ENCODE data around the gene TNRC18.
"Not testable (repeated sequence)": the region's sequence is repeated elsewhere in the genome, so short reads cannot be mapped to it uniquely, and the experiment has no call there.

TNRC18 gene

DNA sequence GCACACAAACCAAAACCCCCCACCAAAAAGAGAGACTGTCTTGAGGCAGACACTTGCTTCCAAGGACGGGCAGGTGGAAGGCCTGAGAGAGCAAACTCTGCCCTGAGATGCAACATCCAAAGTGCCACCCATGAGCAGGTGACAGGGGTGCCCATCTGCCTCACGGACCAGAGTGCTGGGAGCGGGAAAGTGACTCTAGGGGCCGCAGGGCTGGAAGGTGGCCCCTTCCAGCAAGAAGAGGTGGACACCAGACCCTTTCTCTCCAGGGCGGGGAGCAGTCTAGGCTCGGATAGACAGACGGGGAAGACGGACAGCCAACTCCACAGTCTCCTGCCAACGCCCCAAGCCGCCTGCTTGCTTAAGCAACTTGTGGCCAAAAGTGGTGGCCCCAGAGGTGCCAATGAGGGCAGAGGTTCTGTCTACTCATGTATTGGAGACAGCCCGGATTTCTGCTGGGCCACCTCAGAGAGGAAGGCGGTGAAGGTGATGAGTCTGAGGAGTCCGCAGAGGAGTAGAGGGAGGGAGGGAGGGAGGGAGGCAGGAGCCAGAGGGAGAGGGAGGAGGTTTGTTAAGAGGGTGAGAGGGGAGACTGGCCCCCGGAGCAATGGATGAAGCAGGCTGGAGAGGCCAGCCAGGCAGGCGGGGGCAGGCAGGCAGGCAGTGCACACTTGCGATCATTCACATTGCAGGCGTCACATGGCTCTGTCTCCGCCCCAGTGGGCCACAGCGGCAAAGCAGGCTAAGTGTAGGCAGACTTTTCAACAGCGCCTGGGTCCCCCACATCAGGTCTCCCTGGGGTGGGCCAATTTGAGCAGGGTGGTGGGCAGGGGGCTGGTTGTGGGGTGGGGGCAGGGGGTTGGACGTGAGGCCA, 75.3 kb downstream of the TNRC18 start:
- no peak for DNase-seq

DNA sequence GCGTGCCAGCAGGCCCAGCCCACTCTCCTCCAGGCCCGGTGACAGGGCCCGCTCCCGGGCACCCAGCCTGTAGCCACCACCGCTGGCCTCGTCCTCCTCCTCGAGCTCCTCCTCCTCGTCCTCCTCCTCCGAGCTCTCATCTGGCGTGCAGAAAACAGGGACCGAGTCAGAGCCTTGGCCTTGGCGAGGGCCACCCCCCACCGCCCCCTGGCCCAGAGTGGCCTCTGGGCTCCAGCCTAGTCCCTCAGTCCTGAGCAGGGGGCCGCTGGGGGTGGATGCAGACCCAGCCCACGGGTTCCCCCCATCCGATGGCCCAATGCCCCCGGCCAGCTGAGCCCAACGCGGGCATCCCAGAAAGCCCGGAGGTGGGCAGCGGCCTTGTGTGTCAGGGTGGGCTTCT, 78.0 kb downstream of the TNRC18 start:
- no peak for DNase-seq

DNA sequence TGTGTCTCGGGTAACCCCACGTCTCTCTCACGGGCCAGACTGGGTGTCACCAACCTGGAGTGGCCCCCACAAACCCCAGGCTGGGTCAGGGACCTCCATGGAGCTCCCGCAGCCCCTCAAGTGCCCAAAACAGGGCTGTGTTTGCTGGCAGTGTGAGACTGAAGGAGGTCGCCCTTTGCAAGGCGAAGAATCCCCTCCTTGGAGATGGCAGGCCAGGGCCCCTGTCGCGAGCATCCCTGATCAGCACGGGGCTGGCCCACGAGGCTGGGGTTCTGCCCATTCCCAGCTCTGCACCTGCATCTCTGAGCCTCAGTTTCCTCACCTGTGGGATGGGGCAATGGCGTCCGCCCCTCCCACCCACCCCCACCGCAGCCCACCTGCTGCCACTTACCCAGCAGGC, 78.5 kb downstream of the TNRC18 start:
- DNase-seq = no peak

DNA sequence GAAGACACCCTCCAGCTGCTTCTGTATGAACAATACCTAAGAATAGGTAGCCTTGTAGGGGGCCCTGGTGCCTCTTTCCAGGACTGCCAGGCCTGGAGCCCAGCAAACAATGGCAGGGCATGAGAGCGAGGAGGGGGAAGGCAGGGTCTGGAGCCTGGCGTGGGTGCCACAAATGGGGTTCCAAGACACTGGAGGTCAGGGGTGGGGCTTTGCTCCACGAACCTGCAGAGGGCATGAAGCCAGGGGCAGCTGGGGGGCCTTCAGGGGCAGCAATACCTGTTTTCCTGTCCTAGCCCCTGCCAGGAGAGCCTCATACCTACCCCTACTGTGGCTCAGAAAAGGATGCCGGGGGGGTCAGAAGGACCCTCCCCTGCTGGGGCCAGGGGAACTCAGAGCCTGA, 79.3 kb downstream of the TNRC18 start:
- DNase-seq = no peak

DNA sequence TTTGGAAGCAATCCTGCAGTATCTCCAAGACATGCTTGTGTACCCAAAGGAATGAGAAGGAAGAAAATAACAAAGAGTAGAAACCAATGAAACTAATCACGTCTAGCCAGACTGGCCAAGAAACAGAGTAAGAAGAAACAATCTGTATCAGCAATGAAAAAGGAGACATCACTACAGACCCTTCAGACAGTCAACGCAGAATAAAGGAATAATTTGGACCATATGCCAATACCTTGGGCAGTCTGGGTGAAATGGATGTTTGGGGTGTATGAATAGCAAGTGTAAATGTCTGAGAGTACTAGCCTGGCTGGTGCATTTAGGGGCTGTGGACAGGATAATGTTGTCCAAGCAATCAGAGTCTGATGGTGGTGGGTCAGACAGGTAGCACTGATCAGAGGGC, 79.8 kb downstream of the TNRC18 start:
- no peak for DNase-seq

DNA sequence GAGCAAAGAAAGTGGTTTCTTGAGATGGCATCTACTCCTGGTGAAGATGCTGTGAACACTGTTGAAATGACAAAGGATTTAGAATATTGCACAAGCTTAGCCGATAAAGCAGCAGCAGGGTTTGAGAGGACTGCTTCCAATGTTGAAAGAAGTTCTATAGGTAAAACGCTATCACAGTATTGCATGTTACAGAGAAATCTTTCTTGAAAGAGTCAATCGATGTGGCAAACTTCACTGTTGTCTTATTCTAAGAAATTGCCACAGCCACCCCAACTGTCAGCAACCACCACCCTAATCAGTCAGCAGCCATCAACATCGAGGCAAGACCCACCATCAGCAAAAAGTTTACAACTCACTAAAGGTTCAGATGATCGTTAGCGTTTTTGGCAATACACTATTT, 81.0 kb downstream of the TNRC18 start:
- no peak for DNase-seq

DNA sequence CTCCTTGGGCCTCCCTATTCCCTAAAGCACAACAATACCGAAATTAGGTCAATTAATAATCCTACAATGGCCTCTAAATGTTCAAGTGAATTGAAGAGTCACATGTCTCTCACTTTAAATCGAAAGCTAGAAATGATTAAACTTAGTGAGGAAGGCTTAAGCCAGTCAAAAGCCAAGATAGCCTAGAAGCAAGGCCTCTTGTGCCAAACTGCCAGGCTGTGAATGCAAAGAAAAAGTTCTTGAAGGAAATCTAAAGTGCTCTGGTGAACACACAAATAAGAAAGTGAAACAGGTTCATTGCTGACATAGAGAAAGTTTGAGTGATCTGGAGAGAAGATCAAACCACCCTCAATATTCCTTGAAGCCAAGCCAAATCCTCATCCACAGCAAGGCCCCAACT, 83.7 kb downstream of the TNRC18 start:
- no peak for DNase-seq

DNA sequence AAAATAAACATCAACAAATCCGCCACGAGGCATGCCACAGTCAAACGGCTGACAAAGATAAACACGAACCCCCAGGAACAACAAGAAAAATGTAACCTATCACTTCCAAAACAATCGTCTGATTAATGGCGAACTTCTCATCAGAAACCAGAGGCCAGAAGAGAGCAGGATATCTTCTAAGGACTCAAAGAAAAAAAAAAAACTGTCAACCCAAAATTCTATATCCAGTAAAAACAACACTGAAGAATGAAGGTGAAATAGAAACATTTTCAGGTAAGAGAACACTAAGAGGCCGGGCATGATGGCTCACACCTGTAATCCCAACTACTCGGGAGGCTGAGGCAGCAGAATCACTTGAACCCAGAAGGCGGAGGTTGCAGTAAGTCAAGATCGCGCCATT, 86.6 kb downstream of the TNRC18 start:
- DNase-seq = no peak

DNA sequence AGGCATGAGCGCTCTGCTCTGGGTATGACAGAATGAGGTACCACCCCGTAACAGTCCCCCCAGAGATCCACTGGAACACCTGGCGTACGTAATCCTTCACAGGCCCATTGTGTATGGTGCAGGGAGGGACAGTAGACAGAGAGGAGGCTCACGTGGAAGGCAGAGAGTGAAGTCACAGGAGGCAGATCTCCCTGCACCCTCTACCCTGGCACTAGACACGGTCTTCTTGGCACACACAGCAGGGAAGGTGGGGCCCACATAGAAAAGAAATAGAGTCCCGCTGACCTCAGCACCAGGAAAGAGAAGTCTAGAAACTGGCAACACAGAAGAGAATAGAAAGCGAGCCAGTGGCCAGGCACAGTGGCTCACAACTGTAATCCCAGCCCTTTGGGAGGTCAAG, 89.0 kb downstream of the TNRC18 start:
- DNase-seq = no peak

DNA sequence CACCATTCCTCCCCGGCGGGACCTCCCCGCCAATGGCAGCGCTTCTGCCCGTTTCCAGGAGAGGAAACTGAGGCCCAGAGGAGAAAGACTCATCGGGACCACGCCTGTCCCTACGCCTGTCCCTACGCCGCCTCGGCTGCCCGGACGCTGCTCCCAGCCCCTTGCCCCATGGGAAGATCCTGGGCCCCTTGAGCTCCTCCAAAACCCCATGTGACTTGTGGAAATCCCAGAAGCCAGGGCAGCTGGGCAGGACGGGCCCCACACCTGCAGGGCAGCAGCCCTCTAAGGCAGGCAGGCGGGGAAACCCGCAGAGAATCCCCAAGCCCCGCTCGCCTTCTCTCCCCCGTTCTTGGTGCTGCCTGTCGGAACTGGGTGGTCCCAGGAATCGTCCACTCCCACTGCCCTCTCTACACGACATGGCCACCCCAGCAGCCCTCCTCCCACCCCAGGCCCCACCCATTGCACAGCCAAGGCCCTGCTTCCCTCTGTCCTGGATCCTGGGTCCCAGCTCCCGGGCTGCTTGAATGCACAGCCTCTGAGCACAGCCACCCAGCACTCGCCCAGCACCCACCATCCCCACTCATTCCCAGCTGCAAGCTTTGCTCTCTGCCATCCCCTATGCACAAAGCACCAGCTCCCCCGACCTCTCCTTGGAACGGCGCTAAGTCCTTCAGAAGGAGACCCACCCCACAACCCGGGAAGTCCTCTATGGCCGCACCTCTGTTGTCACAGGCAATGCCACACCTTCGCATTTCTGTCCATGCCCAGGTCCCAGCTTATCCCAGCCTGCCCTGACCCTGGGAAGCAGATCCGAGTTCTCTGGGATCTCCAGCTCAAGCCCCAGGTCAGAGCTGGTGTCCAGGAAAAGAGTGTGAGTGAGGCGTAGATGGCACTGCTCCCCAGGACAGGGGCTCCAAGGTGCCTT, 90.3 kb downstream of the TNRC18 start:
- no peak for DNase-seq

DNA sequence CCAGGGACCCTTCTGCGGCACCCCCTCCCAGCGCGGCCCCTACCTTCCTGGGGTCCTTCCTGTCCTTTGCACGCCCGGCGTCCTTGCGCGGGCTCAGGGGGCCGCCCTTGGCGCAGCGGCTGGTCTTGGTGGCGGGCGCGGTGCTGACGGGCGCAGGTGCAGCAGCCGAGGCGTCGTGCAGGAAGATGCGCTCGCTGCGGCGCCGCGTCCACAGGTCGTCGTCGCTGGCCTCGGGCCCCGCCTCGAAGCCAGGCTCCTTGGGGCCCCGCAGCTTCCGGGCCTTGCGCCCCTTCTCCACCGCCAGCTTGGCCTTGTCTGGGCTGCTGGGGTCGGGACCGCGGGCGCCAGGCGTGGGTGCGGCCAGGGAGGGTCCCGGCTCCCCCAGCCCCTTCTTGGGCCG, 91.1 kb downstream of the TNRC18 start:
- no peak for DNase-seq

DNA sequence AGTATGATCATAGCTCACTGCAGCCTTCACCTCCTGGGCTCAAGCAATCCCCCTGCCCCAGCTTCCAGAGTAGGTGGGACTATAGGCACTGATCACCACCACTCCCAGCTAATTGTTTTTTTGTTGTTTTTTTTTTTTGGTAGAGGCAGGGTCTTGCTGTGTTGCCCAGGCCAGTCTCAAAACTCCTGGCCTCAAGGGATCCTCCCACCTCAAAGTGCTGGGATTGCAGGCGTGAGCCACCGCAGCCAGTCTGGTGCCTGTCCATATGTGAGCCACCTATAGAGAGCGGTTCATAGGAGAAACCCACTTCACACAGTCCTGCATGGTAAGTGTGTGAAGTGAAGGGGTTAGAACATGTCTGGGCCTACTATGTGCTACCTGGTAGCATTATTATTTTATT, 93.3 kb downstream of the TNRC18 start:
- no peak for DNase-seq

DNA sequence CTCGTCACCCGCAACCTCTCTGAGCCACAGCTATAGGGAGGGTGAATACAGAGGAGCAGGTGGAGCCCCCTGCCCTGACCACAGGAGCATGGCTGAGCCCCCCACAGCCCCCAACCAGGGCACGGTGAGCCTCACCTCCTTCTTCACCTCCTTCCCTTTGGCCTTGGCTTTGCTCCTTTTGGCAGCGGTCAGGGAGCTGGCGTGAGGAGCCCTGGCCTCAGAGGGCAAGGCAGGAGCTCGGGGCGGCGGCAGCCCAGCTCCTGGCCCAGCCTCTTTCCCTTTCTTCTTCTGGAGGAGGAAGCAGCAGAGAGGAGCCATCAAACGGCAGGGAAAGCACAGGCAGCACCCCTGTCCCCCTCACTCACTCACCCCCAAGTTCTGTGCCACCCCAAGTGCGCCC, 98.7 kb downstream of the TNRC18 start:
- DNase-seq = no peak

DNA sequence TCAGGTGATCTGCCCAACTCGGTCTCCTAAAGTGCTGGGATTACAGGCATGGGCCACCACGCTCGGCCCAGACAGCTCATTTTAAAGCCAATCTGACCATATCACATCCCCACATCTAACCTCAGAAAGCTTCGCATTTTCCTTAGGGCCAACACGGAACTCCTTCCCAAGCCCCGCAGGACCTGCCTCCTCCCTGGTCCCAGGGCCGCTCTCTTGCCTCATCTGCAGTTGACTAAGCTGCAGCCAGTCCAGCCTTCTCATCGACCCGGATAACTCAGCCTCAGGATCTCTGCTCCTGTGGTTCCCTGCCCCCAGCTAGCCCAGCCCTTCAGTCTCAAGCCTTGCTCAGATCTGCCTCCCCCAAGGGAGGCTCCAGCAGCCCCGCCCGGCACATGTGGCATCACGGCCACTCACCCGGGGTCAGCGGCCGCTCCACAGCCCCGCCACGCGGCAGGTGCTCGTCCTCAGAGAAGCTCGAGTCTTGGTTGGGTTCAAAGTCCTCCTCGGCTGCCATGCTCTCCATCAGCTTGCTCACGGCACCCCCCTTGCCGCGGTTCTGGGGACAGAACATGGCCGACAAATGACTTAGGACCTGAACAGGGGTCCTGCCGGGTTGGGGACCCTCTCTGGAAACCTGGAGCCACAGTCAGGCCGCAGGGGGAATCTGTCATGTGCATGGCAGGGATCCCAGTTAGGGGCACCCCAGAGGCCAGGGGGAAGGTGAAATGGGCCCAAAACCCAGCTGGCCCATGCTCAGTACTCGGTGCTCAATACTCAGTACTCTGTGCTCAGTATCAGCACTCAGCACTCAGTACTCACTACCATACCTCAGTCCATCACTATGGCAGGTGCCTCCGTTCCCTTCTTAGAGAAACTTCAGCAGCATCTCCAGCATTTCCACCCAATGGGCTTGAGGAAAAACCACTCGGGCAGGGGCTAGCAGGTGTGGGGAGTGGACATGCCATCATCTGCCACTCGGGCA, 99.5 kb downstream of the TNRC18 start:
- not testable (repeated sequence) for DNase-seq

DNA sequence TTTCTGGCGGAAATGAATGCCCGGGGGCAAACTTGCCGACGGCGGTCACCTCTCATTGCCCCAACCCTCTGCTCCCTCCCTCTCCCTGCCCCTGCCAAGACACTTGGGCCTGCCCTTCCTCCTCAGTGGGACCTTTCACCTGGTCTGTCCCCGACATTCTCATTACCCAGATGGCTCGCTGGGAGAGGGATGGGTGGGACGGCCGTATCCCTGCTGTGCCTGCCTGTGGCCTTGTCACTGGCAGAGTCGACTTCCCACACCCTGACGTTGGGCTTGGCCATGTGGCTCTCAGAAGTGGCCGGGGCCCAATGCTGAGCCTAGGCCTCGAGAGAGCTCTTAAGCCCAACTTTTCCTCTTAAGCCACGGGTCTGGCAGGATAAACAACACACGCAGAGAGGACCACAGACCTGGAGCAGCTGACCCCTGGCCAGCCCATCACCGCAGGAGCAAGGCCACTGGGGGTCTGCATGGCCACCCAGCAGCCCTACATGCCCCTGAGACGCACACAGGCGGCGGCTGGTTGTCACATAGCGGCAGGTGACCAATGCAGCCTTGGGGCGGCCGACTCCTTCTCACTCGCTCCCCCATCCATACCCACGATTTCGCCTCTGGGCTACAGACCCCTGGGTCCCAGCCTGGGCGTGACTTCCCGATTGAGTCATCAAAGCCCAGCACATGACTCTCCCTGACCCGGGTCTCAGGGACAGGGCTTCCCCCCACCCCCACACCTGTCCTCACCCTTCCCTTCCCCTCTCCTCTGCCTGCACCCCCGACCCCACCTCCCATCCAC, 100.8 kb downstream of the TNRC18 start:
- no peak for DNase-seq

DNA sequence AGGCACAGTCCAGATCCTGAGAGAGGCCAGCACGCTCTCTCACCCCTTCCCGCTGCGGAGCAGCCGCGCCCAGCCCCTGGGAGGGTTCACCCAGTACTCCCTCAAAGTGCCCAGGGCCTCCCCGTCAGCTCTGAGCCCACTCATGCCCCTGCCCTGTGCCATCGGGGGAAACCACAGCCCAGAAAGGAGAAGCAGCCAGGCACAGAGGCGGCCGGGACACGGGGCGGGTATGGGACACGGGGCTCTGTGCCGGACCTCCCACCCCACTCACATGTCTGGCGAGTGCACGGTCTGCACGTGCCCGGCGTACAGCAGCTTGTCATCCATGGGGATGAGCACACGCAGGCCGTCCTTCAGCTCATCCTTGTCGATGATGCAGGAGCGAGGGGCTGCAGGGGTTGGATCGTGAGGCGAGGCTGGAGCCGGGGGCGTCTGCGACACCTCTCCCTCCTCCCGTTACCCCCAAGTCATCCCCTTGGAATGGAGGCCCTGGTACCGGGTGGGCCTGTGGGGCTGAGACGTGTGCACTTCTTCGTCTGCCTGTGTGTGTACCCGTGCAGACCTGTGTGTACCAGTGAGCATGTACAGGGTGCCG, 102.7 kb downstream of the TNRC18 start:
- DNase-seq = no peak

DNA sequence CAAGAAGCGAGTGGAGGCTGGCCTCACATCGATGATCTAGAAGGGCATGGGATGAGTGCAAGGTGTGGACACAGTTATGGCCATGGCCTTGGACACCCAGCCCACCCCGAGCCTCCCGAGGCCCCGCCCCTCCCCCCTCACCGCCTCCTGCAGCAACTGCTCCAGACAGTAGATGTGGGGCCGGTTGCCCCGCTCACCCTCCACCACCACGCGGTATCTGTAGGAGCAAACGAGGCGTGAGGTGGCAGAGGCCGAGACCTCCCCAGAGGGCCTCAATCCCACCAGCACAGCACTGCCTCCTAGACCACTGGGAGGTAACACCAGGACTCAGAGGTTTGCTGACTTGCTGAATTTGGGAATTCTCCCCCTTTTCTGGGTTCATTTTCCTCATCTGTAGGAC, 103.2 kb downstream of the TNRC18 start:
- DNase-seq = no peak

DNA sequence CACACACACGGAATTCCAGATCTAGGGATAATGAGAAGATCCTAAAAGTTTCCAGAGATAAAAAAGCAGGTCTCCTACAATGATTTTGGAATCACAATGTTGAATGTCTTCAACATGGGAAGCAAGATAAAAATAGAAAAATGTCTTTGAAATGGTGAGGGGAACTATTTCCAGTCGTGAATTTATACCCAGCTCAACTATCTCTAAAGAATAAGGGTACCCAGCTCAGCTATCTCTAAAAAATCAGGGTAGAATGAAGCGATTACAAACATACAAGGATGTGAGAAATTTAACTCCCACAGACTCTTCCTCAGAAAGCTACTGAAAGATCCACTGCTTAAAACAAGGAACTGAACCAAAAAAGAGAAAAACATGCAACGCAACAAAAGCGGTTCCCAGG, 105.0 kb downstream of the TNRC18 start:
- not testable (repeated sequence) for DNase-seq

DNA sequence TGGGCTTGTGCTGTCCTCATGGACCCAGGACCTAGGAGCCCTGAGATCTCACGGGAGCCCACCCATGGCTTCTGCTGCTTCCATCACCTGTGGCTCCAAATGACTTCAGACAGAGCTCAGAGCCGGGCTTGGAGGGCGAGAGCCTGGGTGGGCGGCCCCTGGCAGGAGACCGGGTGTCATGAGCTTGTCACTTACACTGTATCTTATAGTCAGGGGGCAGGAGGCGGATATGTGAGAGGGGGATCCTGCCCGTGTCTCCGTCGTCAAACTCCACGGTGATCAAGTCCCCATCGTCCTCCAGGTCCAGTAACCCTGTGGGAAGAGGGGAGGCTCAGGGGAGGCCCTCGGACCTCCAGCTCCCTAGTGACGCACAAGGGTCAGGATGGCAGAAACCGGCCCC, 107.9 kb downstream of the TNRC18 start:
- no peak for DNase-seq

DNA sequence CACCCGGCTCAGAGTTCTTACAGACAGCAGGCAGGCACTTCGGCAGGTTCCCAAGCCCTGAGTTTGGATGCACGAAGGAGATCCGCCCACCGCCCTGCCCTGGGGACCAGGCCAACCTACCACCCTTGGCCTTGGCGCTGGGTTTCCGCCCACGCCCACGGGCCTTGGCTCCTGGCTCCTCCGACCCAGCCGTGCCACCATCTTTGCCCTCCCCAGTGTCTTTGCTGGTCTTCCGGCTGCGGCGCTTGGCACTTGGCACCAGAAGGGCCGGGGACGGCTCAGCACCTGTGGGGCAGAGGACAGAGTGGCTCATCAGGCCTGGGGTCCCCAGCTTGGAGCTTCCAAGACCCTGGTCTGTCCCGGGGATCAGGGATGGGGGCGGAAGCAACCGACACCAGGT, 108.8 kb downstream of the TNRC18 start:
- no peak for DNase-seq

DNA sequence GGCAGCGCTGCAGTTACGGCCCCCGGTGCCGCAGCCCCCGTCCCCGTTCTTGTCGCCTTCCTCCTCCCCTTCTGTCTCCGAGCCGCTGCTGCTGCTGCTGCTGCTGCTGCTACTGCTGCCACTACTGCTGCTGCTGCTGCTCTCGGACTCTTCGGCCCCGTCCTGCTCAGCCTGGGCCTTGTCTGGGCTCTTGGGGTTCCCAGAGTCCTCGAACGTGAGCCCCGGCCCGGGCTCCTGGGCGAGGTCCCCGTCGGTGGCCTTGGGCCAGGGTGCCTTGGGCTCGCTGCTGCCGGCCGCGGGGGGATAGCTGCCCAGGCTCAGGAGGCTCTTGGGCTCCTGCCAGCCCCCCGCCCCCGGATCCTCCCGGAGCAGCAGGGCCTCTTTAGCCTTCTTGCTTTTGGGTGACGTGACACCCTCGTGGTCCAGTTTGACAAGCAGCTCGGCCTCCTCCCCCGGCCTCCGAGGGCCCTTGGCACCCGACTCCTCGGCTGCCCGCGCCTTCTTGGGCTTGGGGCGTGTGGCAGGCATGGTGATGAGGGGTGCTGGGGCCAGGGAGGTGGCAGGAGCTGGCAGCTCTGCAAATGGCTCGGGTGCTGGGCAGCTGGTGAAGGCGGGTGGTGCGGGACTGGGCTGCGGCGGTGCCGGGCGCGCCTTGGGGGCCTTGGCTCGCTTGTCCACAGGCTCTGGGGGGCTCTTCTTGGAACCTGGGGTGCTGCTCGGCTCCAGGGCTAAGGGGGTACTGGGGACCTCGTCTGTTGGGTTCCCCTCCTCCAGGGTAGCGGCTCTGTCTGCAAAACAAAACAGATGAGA, 110.4 kb downstream of the TNRC18 start:
- not testable (repeated sequence) for DNase-seq
